Activated CD8-positive, alpha-beta T cell treated with anti-CD3 and anti-CD28 coated beads, Interleukin-2, amount 10 ng/mL, durations not matched to agents 7 days and 5 days (primary cell): ENCODE results near the gene KIF3C. TPM values are rescaled to one million over a fixed set of nuclear protein-coding genes. Genes with fewer than 3 reads are reported as not detected.
"Not testable (repeated sequence)": the region's sequence is repeated elsewhere in the genome, so short reads cannot be mapped to it uniquely, and the experiment has no call there.

ENCODE experiments used
- ATAC-seq: fragments of 150-1000 bp; cut with Tn5 transposase; one replicate; pipeline ENCODE4 v1.10.0; 2021; ENCODE audit warnings: moderate library complexity
- CTCF ChIA-PET: fragments of 350-600 bp; sonication (Branson Sonifier 250); formaldehyde crosslinking; loops from one replicate; lab custom pipeline; 2021; ENCODE audit warnings: antibody characterized with exemption; lab: Charles Lee
- POLR2A ChIA-PET: fragments of 350-600 bp; sonication (Branson Sonifier 250); formaldehyde crosslinking; loops from one replicate; lab custom pipeline; 2021; ENCODE audit warnings: antibody characterized with exemption; lab: Charles Lee
- DNase-seq: peaks from one replicate; pipeline ENCODE4 v3.0.0-alpha.2; 2020
- H3K27ac Mint-ChIP-seq: one replicate; pipeline ENCODE4 v1.8.0; 2021; ENCODE audit warnings: mild to moderate bottlenecking, mixed read lengths
- H3K27me3 Mint-ChIP-seq: one replicate; pipeline ENCODE4 v1.8.0; 2021; ENCODE audit warnings: low read depth, mixed read lengths
- H3K36me3 Mint-ChIP-seq: one replicate; pipeline ENCODE4 v1.8.0; 2021; ENCODE audit warnings: low read depth, mixed read lengths
- H3K4me1 Mint-ChIP-seq: one replicate; pipeline ENCODE4 v1.8.0; 2021; ENCODE audit warnings: low read depth, mixed read lengths
- H3K4me3 Mint-ChIP-seq: one replicate; pipeline ENCODE4 v1.8.0; 2021; ENCODE audit warnings: mild to moderate bottlenecking, mixed read lengths
- H3K9me3 Mint-ChIP-seq: one replicate; pipeline ENCODE4 v1.8.0; 2022; ENCODE audit warnings: mixed read lengths; ENCODE audit not compliant: insufficient read depth
- total RNA-seq, 2 experiments: library from RNA; stranded (reverse); gene quantifications; one replicate each; pipeline ENCODE4 v1.2.3, GENCODE V29; 2021

KIF3C gene
- total RNA-seq, 2 experiments from 2014 or later, result 11.3 to 13.4 TPM

- Mint-ChIP-seq H3K4me3 (no peak overlapping the region), H3K4me1 (peaks cover 4% of the 10 kb centered on the region), H3K27ac (no peak overlapping the region), H3K27me3 (no peaks in the 10 kb centered on the region), H3K36me3 (no peaks in the 10 kb centered on the region), H3K9me3 (no peaks in the 10 kb centered on the region)
- no peak for DNase-seq
- ChIA-PET CTCF (interaction anchor here (1.2 kb wide), 1 partner anchor 21 kb away, joined by 3 read pairs; no protein-coding TSS in a partner anchor), POLR2A (no interaction called here)
- ATAC-seq, result no peak
Measured at GRCh38 chr2:26011990-26012856, 29.9 kb upstream of the KIF3C start.

- Mint-ChIP-seq H3K36me3 (no peaks in the 10 kb centered on the region), H3K27me3 (no peaks in the 10 kb centered on the region), H3K4me3 (no peak overlapping the region), H3K27ac (no peak overlapping the region), H3K4me1 (peaks cover 4% of the 10 kb centered on the region), H3K9me3 (no peaks in the 10 kb centered on the region)
- POLR2A ChIA-PET, result no interaction called here
- ATAC-seq, result no peak
- no peak for DNase-seq
- CTCF ChIA-PET, result interaction anchor here (1.0 to 1.2 kb wide), 2 partner anchors 20 to 24 kb away, joined by 3 read pairs; no protein-coding TSS in a partner anchor
Measured at GRCh38 chr2:26011609-26011989, 29.3 kb upstream of the KIF3C start.

GRCh38 chr2:26010943-26011342 is 28.6 kb upstream of the KIF3C start:
- ATAC-seq (no peak), DNase-seq (no peak)
- H3K27ac Mint-ChIP-seq, result no peak overlapping the region
- POLR2A ChIA-PET, result no interaction called here
- H3K4me1 Mint-ChIP-seq, result peaks cover 4% of the 10 kb centered on the region
- CTCF ChIA-PET, result interaction anchor here (1.0 kb wide), 1 partner anchor 25 kb away, joined by 3 read pairs; no protein-coding TSS in a partner anchor
- no peaks in the 10 kb centered on the region for H3K9me3 Mint-ChIP-seq
- H3K36me3 Mint-ChIP-seq, result no peaks in the 10 kb centered on the region
- H3K27me3 Mint-ChIP-seq, result no peaks in the 10 kb centered on the region
- H3K4me3 Mint-ChIP-seq, result no peak overlapping the region

GRCh38 chr2:26009567-26009963 is 27.3 kb upstream of the KIF3C start:
- ChIA-PET CTCF (no interaction called here), POLR2A (interaction anchor here (1.0 kb wide), 1 partner anchor 25 kb away, joined by 3 read pairs; no protein-coding TSS in a partner anchor)
- ATAC-seq (no peak), DNase-seq (no peak)
- Mint-ChIP-seq H3K27me3 (no peaks in the 10 kb centered on the region), H3K27ac (no peak overlapping the region), H3K4me1 (peaks cover 4% of the 10 kb centered on the region), H3K9me3 (no peaks in the 10 kb centered on the region), H3K36me3 (no peaks in the 10 kb centered on the region), H3K4me3 (no peak overlapping the region)

- POLR2A ChIA-PET, result interaction anchor here (1.0 kb wide), 1 partner anchor 26 kb away, joined by 3 read pairs; no protein-coding TSS in a partner anchor
- Mint-ChIP-seq H3K27me3 (no peaks in the 10 kb centered on the region), H3K9me3 (no peaks in the 10 kb centered on the region), H3K4me1 (peaks cover 4% of the 10 kb centered on the region), H3K4me3 (no peak overlapping the region), H3K27ac (no peak overlapping the region), H3K36me3 (no peaks in the 10 kb centered on the region)
- DNase-seq (no peak), ATAC-seq (no peak)
- CTCF ChIA-PET, result no interaction called here
Measured at GRCh38 chr2:26008851-26009566, 26.7 kb upstream of the KIF3C start.

GRCh38 chr2:26008095-26008494 is 25.8 kb upstream of the KIF3C start:
- no peaks in the 10 kb centered on the region for H3K36me3 Mint-ChIP-seq
- peaks cover 4% of the 10 kb centered on the region for H3K4me1 Mint-ChIP-seq
- H3K4me3 Mint-ChIP-seq, result no peak overlapping the region
- no peak overlapping the region for H3K27ac Mint-ChIP-seq
- ATAC-seq (no peak), DNase-seq (no peak)
- CTCF ChIA-PET, result no interaction called here
- H3K27me3 Mint-ChIP-seq, result no peaks in the 10 kb centered on the region
- POLR2A ChIA-PET, result no interaction called here
- no peaks in the 10 kb centered on the region for H3K9me3 Mint-ChIP-seq

- H3K27ac Mint-ChIP-seq, result no peak overlapping the region
- ChIA-PET POLR2A (no interaction called here), CTCF (interaction anchor here (1.1 kb wide), 1 partner anchor 11 kb away, joined by 4 read pairs; no protein-coding TSS in a partner anchor)
- H3K36me3 Mint-ChIP-seq, result no peaks in the 10 kb centered on the region
- DNase-seq (no peak), ATAC-seq (no peak)
- H3K4me1 Mint-ChIP-seq, result peaks cover 3% of the 10 kb centered on the region
- H3K9me3 Mint-ChIP-seq, result no peaks in the 10 kb centered on the region
- H3K27me3 Mint-ChIP-seq, result peaks cover 1% of the 10 kb centered on the region
- H3K4me3 Mint-ChIP-seq, result no peak overlapping the region
Measured at GRCh38 chr2:26002632-26003310, 20.5 kb upstream of the KIF3C start.

GRCh38 chr2:26001743-26002351 is 19.6 kb upstream of the KIF3C start:
- peaks cover 3% of the 10 kb centered on the region for H3K4me1 Mint-ChIP-seq
- ChIA-PET POLR2A (no interaction called here), CTCF (no interaction called here)
- H3K27me3 Mint-ChIP-seq, result peaks cover 2% of the 10 kb centered on the region
- ATAC-seq, result no peak
- no peak for DNase-seq
- H3K9me3 Mint-ChIP-seq, result no peaks in the 10 kb centered on the region
- no peak overlapping the region for H3K27ac Mint-ChIP-seq
- no peaks in the 10 kb centered on the region for H3K36me3 Mint-ChIP-seq
- no peak overlapping the region for H3K4me3 Mint-ChIP-seq

- Mint-ChIP-seq H3K36me3 (no peaks in the 10 kb centered on the region), H3K27ac (no peak overlapping the region), H3K4me3 (no peak overlapping the region), H3K4me1 (peaks cover 3% of the 10 kb centered on the region), H3K9me3 (no peaks in the 10 kb centered on the region), H3K27me3 (peaks cover 2% of the 10 kb centered on the region)
- ChIA-PET POLR2A (interaction anchor here (0.6 kb wide), 1 partner anchor 17 kb away, joined by 3 read pairs; no protein-coding TSS in a partner anchor), CTCF (interaction anchor here (1.0 to 2.4 kb wide), 2 partner anchors 10 to 17 kb away, joined by 4 to 13 read pairs; no protein-coding TSS in a partner anchor)
- ATAC-seq, result no peak
- no peak for DNase-seq
Measured at GRCh38 chr2:26000561-26001082, 18.3 kb upstream of the KIF3C start.

GRCh38 chr2:25999406-25999805 is 17.1 kb upstream of the KIF3C start:
- H3K4me1 Mint-ChIP-seq, H3K36me3 Mint-ChIP-seq, ATAC-seq, DNase-seq, POLR2A ChIA-PET, H3K4me3 Mint-ChIP-seq, H3K9me3 Mint-ChIP-seq, H3K27me3 Mint-ChIP-seq, H3K27ac Mint-ChIP-seq: not testable (repeated sequence)
- CTCF ChIA-PET, result interaction anchor here (2.4 kb wide), 1 partner anchor 8 kb away, joined by 13 read pairs; no protein-coding TSS in a partner anchor
